Measurements from ENCODE around the gene MYADML2.

MYADML2 gene

GRCh38 chr17:81911277-81911961 lies 35.6 kb downstream of the MYADML2 start, which contains the start of gene PCYT2:
TSS of gene PCYT2 (minus strand) at chr17:81911399. CDS start at chr17:81911355, 44 bp downstream.
- peak; percentile 99 for DNase-seq (ENCODE audit: low spot score)

DNA sequence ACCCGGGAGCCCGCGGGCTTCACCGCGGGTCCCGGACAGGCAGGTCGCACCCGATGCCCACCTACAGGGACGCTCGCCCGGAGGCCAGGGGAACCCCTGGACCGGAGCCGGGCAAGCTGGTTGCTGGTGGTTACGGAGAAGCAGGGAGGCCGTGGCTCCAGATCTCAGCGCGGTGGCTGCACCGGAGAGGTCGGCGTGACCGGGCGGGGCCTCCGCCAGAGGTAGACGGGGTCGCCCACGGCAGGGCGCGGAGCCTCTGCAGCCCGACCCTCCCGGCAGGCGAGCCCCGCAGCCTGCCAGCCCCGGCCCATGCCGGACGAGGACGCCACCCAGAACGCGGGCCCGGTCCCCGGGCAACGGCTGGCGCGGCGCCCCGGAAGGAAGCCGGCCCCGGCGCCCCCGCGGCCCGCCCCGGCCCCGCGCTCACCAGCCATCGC lies 36.2 kb downstream of the MYADML2 start:
- DNase-seq (ENCODE audit: low spot score), result peak; percentile 53

- DNase-seq (ENCODE audit: low spot score), result no peak
These were observed 36.8 kb downstream of the MYADML2 start for GRCh38 chr17:81909966-81910839.

DNA sequence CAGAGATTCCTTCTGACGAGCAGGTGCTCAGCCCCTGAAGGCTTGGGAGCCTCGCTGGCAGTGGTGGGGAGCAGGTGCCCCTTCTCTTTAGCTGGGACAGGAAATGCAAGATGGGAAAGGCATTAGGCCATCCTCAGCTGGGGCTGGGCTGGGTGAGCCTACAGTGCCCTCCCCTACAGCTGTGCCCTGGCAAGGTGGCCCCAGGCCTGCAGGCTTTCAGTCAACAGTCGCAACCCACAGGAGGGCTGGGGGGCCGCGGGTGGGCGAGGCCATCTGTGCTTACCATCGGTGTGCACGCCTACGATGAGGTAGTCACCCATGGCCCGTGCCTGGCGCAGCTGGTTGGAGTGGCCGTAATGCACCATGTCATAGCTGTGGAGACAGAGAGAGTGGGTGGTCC lies 37.8 kb downstream of the MYADML2 start:
- DNase-seq (ENCODE audit: low spot score), result no peak

GRCh38 chr17:81908793-81909192 lies 38.2 kb downstream of the MYADML2 start:
- no peak for DNase-seq (ENCODE audit: low spot score)

DNA sequence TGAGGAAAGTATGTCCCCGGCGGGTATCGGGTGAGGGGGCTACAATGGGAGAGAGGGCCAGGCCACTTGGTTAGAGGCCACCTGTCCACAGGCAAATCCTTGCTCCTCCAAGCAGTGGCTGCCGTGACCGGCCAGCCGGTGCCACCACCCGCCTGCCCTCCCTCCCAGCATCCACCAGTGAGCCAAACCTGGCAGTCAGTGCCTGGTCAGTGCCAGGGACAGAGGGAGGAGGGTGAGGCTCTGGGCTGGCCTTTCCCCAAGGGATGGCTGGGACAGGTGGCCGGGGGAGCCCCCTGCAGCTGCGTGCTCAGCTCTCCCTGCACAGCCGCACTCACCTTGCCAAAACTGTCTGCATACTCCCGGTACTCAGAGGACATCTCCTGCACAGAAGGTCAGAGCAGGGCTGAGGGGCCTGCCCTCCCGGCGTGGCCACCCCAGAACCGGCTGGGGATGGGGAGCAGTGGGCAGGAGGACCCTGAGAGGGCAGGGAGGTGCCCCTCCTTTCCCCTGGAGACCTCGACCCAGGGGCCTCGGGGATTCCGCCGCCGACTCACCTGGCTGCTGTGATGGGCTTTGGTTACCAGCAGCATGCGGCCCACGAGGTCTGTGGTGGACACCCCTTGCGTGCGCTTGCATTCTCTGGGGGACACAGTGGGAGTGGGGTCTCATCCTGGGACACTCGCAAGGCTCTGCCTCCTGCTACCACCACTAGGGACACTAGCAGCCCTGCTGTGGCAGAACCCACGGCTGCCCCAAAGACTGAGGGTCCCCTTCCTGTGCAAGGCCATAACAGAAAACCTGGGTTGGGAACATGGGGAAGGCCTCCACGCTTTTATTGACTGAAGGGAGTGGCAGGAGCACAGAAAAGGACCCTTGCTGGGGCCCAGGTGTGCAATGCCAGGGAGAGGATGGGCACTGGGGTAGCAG lies 39.6 kb downstream of the MYADML2 start:
- no peak for DNase-seq (ENCODE audit: low spot score)

DNA sequence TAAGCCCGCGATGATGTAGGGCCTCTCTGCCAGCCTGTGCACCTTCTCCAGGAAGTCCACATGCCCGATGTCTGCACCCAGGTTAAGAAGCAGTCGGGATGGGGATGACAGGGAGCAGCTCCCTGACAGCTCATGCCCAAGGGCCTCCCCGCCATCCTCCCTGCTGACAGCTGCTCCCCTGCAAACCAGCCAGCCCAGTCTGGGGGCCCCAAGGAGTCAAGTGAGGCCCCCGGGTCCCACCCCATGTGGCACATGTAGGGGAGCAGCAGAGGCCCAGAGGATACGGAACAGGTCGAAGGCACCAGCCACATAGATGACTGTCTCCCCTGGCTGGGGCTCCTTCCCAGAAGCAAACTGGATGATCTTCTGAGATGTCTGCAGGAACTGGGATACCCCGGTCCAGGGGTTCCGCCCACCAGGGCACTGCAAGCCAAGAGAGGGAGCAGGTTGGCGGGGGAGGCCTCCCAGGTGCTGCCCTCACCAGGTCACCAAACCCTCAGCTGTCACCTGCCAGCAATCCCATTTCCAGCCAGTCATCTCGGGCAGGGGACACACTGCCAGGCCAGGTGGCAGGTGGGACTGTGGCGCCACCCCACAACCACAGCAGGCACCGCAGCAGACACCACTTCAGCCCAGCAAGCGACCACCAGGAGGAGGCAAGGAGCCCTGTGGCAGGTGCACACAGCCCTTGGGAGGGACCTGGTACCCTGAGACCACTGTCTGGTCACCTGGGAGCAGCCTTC lies 40.4 kb downstream of the MYADML2 start:
- DNase-seq (ENCODE audit: low spot score), result no peak

- DNase-seq (ENCODE audit: low spot score), result no peak
These were observed 41.0 kb downstream of the MYADML2 start for GRCh38 chr17:81905993-81906392.

DNA sequence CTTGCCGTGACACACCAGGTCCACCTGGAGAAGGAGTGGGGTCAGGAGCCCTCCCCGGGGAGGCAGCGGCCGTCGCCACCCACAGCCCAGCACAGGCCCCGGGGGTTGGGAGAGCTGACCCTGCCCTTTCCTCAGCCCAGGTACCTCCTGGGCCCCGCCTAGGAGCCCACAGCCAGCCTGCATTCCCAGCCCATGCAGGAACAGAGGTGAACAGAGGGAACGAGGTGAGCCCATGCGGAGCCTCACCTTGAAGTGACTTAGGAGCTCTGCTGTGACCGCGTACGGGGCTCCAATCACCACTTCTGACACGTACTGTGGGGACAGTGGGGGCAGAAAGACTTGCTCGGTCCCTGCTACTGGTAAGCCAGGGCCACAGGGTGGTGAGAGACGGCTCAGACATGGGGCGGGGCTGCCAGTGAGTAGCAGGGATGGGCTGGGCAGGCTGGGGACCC lies 41.6 kb downstream of the MYADML2 start:
- DNase-seq (ENCODE audit: low spot score), result no peak

GRCh38 chr17:81904600-81905423 lies 42.2 kb downstream of the MYADML2 start:
- DNase-seq (ENCODE audit: low spot score), result no peak

- no peak for DNase-seq (ENCODE audit: low spot score)
These were observed 43.0 kb downstream of the MYADML2 start for GRCh38 chr17:81903896-81904599.

GRCh38 chr17:81903415-81903831 lies 43.6 kb downstream of the MYADML2 start:
- DNase-seq (ENCODE audit: low spot score), result no peak

- no peak for DNase-seq (ENCODE audit: low spot score)
These were observed 44.2 kb downstream of the MYADML2 start for GRCh38 chr17:81902653-81903414.

DNA sequence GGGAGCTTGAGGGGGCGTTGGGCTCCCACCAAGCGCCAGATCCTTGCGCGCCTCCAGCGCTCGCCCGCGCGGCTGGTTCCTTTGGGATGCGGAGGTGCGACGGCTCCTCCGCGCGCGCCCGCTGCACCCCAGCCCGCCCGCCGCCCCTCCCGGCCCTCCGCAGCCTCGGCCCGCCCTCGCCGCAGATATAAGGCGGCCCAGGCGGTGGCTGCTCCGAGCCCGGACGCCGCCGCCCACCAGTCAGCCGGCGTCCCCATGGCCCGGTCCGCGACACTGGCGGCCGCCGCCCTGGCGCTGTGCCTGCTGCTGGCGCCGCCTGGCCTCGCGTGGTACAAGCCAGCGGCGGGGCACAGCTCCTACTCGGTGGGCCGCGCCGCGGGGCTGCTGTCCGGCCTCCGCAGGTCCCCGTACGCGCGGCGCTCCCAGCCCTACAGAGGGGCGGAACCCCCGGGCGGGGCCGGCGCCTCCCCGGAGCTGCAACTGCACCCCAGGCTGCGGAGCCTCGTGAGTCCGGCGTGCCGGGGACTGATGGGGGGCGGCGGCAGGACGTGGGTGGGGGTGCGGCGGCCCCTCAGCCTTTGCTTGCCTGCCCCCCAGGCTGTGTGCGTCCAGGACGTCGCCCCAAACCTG lies 44.9 kb downstream of the MYADML2 start, which contains the start of gene NPB:
Gene NPB, plus strand, starts transcription at position 216 of the 630 bp plus-strand sequence. Its CDS starts 40 bp downstream, at position 256.
- DNase-seq (ENCODE audit: low spot score), result peak; percentile 38

- DNase-seq (ENCODE audit: low spot score), result no peak
These were observed 45.6 kb downstream of the MYADML2 start for GRCh38 chr17:81901167-81902022.

- DNase-seq (ENCODE audit: low spot score), result no peak
These were observed 46.7 kb downstream of the MYADML2 start for GRCh38 chr17:81900181-81900820.
